GM10248 (cell line): ENCODE measurements around the gene ACBD3.

Experiments
- CTCF ChIA-PET: fragments of 300-600 bp; sonication (Branson Sonifier 250); formaldehyde crosslinking; extraction: SDS; loops from one replicate; lab custom pipeline; 2021; ENCODE audit warnings: antibody characterized with exemption; lab: Yijun Ruan, JAX
- POLR2A ChIA-PET: fragments of 350-650 bp; sonication (Branson Sonifier 250); formaldehyde crosslinking; extraction: SDS; loops from one replicate; lab custom pipeline; 2020; ENCODE audit warnings: antibody characterized with exemption; lab: Yijun Ruan, JAX
- DNase-seq: peaks from one replicate; pipeline ENCODE4 v3.0.0; 2012; ENCODE audit errors: extremely low spot score
- TF ChIP-seq, protein P1 (sequence below): IDR thresholded peaks from 2 replicates; pipeline ENCODE4 v1.5.1; 2012; ENCODE audit warnings: mild to moderate bottlenecking, low read depth; ENCODE audit errors: extremely low read depth, missing control alignments, control extremely low read depth

Gene ACBD3

DNA sequence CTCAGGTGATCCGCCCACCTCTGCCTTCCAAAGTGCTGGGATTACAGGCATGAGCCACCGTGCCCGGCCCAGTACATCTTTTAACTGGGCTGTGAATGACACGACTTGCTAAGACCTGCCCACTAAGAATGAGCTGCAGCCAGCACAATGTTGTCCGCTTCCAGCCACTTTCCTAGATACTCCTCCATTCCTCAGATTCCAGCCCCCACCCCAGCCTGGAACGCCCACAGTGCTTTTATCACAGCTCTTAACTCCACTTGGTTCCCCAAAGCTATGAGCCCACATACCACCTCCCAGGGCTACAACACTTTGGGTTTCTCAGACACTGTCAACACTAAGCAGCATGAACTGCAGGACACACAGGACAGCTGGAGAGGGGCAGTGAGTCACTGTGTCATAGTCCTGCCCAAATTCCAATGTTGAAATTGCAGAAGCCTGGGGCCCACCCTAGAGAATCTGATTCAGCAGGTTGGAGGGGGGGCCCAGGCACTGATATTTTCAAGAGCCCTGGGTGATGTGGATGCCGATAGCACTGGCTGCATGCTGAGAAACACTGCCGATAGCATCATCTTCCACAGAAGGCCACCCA lies 58.0 kb downstream of the ACBD3 start:
- ChIA-PET POLR2A (interaction anchor here (0.5 kb wide), 1 partner anchor 73 kb away, joined by 3 read pairs; no protein-coding TSS in a partner anchor), CTCF (interaction anchor here (0.9 to 7.0 kb wide), 6 partner anchors 10 to 70 kb away, joined by 3 to 186 read pairs (median 24); no protein-coding TSS in a partner anchor)
- DNase-seq = no peak

DNA sequence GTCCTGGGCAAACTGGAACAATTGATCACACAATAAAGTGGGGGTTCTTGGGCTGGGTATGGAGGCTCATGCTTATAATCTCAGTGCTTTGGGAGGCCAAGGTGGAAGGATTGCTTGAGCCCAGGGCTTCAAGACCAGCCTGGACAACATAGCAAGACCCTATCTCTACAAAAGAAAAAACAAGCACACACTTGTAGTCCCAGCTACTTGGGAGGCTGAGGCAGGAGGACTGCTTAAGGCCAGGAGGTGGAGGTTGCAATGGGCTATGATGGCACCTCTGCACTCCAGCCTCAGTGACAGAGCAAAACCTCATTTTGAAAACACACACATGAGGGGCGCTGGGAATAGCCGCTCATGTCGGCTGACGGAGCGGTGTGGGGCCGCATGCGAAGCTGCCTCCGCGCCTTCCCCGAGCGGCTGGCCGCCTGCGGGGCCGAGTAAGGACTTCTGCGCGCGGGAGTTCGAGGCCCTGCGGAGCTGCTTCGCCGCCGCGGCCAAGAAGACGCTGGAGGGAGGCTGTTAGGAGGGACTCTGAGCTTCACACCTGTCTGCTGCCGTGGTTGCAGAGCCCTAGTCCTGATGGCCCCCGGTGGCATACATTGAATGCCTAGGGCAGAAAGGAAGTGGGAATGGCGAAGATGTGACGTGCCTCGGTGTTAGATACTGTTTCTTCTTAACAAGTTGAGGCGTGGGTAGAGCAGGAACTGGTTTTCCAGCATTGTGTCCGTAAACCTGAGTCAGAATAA lies 59.5 kb downstream of the ACBD3 start:
- DNase-seq = no peak
- TF ChIP-seq, protein P1, sequence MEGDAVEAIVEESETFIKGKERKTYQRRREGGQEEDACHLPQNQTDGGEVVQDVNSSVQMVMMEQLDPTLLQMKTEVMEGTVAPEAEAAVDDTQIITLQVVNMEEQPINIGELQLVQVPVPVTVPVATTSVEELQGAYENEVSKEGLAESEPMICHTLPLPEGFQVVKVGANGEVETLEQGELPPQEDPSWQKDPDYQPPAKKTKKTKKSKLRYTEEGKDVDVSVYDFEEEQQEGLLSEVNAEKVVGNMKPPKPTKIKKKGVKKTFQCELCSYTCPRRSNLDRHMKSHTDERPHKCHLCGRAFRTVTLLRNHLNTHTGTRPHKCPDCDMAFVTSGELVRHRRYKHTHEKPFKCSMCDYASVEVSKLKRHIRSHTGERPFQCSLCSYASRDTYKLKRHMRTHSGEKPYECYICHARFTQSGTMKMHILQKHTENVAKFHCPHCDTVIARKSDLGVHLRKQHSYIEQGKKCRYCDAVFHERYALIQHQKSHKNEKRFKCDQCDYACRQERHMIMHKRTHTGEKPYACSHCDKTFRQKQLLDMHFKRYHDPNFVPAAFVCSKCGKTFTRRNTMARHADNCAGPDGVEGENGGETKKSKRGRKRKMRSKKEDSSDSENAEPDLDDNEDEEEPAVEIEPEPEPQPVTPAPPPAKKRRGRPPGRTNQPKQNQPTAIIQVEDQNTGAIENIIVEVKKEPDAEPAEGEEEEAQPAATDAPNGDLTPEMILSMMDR = no peak
- CTCF ChIA-PET = interaction anchor here (0.7 to 7.0 kb wide), 11 partner anchors 11 to 206 kb away, joined by 3 to 186 read pairs (median 23); no protein-coding TSS in a partner anchor
- POLR2A ChIA-PET = interaction anchor here (0.8 kb wide), 1 partner anchor 37 kb away, joined by 6 read pairs; no protein-coding TSS in a partner anchor

More for the DNA sequence above, 58.0 kb downstream of the ACBD3 start:
- TF ChIP-seq, protein P1 = no peak

DNA sequence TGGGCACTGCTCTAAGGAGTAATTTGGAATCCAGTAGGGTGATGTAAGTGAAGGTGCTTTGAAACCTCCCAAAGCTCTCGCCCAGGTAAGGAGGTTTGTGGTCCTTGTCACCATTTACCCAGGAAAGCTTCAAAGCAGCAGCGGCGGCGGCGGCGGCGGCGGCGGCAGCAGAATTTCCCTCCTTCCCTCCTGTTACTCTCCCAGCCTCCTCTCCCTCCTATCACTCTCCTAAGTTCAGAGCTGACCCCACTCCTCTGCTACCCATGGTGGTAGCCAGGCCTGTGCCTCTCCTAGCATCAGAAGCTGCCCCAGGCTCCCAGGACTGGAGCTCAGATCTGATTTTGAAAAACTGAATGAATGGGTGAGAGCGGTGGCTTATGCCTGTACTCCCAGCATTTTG lies 60.7 kb downstream of the ACBD3 start:
- no peak for DNase-seq
- CTCF ChIA-PET = interaction anchor here (0.7 to 7.0 kb wide), 77 partner anchors 7 to 653 kb away, joined by 3 to 186 read pairs (median 4); partner anchors contain the start of genes PARP1 and TMEM63A
- TF ChIP-seq, protein P1 = no peak
- POLR2A ChIA-PET = interaction anchor here (1.2 kb wide), 1 partner anchor 63 kb away, joined by 5 read pairs; the partner anchor contains the start of gene H3-3A

DNA sequence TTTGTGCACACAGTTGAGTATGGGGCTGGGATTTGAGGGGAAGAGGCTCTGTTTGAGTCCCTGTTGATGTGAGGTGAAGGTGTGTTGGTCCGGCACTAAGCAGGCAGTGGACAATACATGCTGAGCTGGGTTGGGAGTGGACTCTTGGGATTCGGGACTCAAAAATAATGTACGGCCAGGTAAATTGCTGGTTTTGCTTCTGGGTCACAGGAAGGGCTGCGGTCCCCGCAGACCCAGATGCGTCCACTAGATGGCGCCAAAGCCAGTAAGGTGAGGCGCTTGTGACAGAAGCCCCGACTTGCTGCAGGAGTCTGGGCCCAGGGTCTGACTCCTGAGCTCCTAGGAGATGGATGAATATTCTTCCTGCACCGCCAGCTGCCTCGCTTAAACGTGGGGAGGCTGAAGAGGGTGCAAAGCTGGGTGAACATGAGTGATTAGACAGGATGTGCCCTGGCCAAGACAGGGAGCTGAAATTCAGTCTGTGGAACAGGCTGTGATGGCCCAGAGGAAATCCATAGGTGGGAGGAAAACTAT lies 61.4 kb downstream of the ACBD3 start:
- DNase-seq = peak; percentile 80

DNA sequence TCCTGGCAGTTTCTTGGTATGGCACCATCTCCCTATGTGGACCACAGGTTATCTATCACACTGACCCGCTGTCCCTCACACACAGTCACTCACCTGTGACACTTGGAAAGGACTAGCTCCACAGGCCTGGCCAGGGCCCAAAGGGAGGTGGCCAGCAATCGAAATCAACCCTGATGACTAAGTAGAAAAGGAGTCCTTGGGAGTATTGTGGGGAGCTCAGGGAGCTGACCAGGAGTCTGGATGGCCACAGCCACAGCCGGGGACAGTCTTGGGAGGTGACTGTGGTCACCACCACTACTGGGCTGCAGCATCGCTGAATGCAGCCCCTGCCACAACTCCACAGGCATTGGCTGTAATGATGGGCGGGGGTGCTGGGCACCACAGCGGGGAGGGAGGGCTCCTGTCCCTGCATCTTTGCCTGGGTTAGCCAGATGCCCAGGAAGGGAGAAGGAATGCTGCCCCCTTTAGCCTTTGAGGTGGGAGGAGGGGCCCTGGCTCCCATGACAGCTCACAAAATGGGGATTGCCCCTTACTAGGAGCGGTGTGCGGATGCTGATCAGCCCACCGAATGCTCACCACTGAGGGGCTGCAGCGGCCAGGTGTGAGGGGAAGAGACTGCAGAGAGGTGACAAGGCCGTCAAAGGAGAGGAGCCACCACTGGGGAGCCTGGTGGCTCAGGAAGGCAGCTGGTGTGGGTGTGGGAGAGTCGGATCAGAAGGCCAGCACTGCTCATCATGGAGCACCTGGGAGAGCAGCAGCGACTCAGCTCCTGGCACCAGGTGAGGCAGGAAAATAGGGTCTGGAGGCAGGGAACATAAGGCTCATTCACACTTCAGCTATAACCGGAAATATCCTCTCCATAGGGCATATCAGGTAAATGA lies 62.7 kb downstream of the ACBD3 start:
- no peak for DNase-seq
- CTCF ChIA-PET = interaction anchor here (0.7 to 7.0 kb wide), 25 partner anchors 7 to 656 kb away, joined by 3 to 186 read pairs (median 9); partner anchors contain the start of gene PARP1
- TF ChIP-seq, protein P1 = no peak
- POLR2A ChIA-PET = no interaction called here

More for the DNA sequence above, 61.4 kb downstream of the ACBD3 start:
- ChIA-PET POLR2A (interaction anchor here (1.2 kb wide), 1 partner anchor 63 kb away, joined by 5 read pairs; the partner anchor contains the start of gene H3-3A), CTCF (interaction anchor here (0.7 to 7.0 kb wide), 77 partner anchors 8 to 652 kb away, joined by 3 to 186 read pairs (median 4); partner anchors contain the start of genes PARP1 and TMEM63A)
- TF ChIP-seq, protein P1 = peak; percentile 96
